ENCODE results near the gene BET1.
"Not testable (repeated sequence)": the region's sequence is repeated elsewhere in the genome, so short reads cannot be mapped to it uniquely, and the experiment has no call there.

The BET1 gene, protein sequence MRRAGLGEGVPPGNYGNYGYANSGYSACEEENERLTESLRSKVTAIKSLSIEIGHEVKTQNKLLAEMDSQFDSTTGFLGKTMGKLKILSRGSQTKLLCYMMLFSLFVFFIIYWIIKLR

GRCh38 chr7:94004024-94004951, at the start of gene BET1:
BET1 (minus strand) TSS chr7:94004355; CDS start chr7:94004216, 139 bp downstream.
- peak; percentile 90 for DNase-seq

DNA sequence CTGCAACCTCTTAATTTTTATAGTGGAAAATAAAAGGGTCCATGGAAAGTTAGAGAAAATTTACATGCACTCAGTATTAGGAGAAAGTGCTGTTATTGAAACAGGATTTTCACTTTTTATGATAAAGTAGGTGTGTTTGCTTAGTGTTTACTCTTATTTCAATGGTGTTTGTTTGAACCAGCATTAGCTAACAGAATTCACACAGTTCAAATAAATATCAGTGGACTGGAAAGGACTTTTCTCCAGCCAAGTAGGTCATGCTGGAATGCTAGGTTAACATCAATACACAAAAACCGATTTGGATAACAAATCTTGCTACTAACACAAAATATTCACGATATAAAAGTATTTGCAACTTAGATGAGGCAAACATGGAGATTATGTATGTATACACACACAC, 49.4 kb upstream of the BET1 start:
- no peak for DNase-seq

DNA sequence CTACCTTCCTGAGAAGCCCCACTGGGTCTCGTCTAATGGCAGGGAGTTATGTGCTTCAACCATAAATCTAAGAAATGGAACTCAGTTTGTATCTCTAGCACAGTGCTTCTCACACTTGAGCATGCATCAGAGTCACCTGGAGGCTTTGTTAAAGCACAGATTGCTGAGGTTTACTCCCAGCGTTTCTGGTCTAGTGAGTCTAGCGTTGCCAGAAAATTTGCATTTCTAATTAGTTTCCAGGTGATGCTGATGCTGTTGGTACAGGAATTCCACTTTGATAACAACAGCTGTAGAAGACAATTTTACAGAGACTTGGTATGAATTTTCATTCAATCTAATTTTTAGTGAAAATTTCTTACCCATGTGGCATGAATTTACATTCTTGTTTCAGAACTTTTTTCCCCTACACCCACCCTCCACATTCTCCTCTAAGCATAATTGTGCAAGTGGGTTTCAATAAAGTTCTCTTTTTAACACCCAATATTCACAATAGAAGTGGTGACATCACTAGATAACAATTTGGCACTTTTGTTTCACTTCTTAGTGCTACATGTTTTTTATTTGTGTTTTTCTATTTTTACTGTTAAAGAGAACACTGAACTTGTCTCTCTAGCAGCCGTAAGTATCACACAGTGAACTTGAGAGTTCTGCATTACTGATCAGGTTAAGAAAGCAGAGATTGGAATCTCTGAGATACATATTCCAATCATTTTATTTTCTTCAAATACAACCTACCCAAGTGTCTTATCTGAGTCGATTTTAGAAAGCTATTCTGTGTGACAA, 48.4 kb upstream of the BET1 start:
- DNase-seq, result no peak

DNA sequence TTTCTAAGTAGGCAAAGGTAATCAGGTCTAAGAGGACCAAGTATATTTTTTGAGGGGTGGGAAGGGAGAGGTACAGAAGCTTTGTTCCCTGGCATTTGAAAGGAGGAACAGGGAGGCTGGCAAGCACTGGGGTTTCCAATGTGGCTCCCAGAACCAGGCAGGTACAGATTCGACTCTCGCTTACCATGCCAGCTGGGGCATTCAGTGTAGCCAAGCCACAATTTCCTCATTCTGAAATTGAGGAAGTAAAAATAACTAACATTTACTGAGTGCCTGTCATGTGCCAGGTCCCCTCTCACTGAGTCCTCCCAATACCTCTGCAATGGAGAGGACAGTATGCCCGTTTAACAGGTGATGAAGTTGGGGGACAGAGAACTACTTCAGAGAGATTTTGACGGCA, 45.9 kb upstream of the BET1 start:
- no peak for DNase-seq

DNA sequence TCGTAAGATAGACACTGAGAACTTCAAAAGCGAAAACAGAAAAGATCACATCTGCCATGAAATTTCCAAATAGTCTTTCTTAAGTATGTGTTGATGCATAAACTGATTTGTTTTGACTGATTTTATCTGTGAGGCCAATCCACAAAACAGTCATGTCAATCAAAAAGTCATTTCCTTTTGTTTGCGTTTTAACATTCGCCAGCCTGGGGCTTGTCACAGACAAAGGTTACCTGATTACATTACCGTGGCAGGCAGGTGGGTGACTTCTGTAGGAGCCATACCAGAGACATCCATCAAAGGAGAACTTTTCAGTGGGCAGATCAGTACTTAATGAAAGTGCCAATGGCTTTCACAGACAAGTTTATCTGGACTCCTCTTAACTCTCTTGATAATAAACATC, 45.5 kb upstream of the BET1 start:
- DNase-seq, result no peak

DNA sequence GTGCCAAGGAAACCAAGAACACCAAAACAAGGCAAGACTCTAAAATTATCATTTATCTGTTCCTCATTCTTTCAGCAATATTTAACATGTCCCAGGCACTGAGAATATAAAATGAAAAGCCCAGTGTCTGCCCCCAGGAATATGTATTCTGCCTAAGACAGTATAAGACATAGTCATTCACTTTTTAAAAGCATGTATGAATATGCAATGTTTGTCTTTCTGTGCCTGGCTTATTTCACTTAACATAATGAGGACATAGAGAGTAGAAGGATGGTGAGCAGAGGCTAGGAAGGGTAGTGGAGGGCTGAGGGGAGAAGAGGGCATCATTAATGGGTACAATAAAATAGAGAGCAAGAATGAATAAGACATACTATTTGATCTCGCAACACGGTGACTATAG, 44.6 kb upstream of the BET1 start:
- no peak for DNase-seq

DNA sequence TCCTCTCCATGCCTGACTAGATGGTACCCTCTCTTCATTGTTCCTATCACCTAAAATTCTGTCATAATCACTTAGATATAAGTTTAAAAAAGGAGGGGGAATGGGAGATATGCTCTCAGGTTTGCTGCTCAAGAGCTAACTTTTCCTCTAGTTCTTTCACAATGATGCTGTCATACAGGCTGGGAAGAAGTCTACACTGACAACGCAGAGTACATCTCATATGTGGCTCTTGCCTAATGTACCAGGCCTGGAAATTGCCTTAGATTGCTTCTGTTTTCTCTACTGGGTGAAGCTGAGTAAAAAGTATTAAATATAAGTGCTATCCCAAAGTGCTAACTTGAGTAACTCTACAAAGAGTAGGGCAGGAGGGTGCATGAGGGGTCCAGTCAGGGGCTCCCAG, 43.8 kb upstream of the BET1 start:
- DNase-seq, result no peak

GRCh38 chr7:94045581-94045980, 41.4 kb upstream of the BET1 start:
- no peak for DNase-seq

- DNase-seq, result no peak
These were observed 40.7 kb upstream of the BET1 start for GRCh38 chr7:94044806-94045205.

DNA sequence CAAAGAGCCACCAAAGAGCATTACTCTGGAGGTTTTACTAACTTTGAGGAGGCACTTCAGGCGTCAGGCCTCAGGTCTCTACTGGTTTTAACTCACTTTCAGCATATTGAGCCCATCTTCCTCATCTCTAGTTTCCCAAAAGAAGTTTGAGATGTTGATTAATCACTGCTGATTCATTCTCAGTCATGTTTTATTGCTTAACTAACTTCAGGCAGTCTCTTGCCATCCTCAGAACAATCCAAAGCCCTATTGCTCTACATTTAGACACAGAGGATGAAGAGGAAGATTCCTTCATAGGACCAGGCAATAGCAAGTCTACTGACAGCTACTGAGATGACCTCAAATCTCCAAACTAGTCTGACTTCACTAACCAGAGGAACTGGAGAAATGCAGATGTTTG, 39.1 kb upstream of the BET1 start:
- DNase-seq, result no peak

DNA sequence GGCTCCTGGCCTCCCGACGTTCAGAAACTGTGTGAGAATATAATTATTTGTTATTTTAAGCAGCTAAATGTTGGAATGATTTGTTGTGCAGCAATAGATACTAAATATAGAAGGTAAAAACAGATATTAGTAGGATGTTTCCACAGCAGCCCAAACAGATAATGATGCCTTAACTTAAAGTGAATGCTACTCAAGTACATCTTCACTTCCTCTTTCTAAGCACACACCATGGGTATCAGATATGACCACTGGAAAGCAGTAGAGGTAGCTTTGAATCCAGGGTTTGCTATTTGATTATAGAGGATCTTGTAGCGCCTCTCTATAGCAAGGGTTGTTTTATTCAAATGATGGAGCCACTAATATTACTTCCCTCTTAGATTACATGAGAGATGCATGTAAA, 38.2 kb upstream of the BET1 start:
- no peak for DNase-seq

- DNase-seq, result no peak
These were observed 37.4 kb upstream of the BET1 start for GRCh38 chr7:94041529-94041928.

GRCh38 chr7:94040254-94040653, 36.1 kb upstream of the BET1 start:
- no peak for DNase-seq

DNA sequence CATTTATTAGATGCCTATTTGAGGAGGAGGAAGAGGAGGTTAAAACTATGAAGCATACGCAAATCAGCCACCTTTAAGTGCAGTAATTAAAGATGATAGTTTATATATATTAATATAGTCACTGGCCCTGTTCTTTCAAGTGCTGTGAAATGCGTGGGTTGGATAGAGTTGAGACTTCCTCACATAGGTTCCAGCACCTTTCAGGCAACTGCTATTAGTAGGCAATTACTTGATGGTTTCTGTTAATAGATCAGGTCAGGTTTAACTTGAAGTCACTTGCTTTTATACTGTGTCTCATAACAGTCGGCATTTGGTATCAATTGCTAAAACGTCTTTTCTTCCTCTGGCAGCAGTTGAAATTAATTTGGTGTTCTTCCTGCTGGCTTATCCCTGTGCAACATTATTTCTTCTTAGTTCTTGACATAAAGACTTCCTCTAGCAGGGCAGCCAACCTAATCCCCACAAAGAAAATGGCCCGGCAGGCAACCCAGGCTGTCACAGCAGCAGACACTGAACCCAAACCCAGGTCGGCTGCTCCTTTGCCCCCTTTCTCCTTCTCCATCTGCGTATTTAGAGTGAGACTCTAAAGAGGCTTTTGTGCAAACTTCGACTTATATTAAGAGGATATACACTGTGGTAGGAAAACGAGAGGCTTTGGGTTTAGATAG, 35.3 kb upstream of the BET1 start:
- no peak for DNase-seq

DNA sequence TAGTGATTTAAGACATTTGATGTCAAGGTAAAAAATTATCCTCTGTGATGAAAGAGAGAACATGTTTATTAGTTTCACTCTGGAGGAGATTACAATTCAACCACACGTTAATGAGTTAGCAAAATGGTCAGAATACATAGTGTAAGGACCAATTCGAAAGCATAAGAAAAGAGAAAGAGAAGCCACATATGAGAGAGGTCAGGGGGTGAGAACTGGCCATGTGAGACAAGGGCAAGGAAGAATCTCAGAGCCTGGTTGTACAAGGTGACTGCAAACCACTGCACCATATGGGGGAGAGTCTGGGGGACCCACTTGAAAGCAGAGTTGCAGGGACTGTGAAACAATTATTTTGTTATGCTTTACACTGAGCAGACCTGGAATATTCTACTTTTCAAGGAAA, 27.7 kb upstream of the BET1 start:
- DNase-seq, result no peak

DNA sequence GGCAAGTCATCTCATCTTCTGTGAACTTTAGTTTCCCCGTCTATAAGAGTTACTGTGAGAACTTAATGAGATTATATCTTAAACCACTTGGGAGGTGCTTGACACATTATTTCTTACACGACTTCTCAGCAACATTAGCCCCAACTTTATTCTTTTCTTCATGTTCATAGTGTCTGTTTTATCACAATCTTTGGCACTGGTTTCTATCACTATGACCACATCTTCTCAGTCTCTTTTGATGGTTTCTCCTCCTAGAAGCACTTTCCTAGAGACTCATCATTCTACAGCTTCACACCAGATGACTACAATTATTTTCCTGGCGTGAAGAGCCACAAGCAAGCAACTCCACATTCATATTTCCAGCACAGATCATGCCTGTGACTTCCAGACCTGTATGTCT, 26.5 kb upstream of the BET1 start:
- DNase-seq, result no peak

DNA sequence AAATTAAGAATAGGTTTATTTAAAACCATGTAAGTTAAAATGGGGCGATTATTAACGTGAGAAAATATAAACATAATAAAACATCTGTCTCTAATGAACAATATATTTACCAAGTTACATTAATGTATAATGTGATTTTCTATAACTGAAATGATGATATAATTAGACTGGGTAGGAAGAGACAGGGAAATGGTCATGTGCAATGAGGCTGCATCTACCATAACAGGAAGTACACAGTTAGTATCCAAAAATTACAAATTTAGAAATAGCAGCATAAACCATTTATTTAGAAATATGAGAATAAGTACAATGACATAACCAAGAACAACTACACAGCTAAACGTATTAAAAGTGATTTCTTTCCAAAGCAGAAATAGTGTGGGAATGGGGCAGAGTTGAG, 25.8 kb upstream of the BET1 start:
- DNase-seq, result no peak

- no peak for DNase-seq
These were observed 24.6 kb upstream of the BET1 start for GRCh38 chr7:94028768-94029167.

DNA sequence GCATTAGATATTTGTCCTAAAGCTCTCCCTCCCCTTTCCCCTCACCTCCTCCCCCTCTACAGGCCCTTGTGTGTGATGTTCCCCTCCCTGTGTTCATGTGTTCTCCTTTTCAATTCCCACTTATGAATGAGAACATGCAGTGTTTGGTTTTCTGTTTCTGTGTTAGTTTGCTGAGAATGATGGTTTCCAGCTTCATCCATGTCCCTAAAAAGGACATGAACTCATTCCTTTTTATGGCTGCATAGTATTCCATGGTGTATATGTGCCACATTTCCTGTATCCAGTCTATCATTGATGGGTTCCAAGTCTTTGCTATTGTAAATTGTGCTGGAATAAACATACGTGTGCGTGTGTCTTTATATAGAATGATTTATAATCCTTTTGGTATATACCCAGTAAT, 22.5 kb upstream of the BET1 start:
- not testable (repeated sequence) for DNase-seq

DNA sequence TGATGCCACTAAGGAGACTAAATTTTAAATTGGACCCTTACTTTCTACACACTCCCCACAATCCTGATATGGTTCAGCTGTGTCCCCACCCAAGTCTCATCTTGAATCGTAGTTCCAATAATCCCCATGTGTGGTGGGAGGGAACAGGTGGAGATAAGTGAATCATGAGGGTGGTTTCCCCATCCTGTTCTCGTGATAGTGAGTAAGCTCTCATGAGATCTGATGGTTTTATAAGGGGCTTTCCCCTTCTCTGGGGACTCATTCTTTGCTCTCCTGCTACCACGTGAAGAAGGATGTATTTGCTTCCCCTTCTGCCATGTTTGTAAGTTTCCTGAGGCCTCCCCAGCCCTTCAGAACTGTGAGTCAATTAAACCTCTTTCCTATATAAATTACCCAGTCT, 18.4 kb upstream of the BET1 start:
- DNase-seq, result no peak

GRCh38 chr7:94016786-94017185, 12.6 kb upstream of the BET1 start:
- no peak for DNase-seq

- DNase-seq, result no peak
These were observed 11.4 kb upstream of the BET1 start for GRCh38 chr7:94015538-94015937.

GRCh38 chr7:94012746-94013145, 8.6 kb upstream of the BET1 start:
- DNase-seq, result no peak
